NCI-H524 treated with DMSO at 0.1 percent for 48 hours (cell line): ENCODE data around the gene CNTNAP2.

Experiments
- DNase-seq: peaks from one replicate; lab custom pipeline; 2025; lab: John Stamatoyannopoulos, UW

Gene CNTNAP2

DNA sequence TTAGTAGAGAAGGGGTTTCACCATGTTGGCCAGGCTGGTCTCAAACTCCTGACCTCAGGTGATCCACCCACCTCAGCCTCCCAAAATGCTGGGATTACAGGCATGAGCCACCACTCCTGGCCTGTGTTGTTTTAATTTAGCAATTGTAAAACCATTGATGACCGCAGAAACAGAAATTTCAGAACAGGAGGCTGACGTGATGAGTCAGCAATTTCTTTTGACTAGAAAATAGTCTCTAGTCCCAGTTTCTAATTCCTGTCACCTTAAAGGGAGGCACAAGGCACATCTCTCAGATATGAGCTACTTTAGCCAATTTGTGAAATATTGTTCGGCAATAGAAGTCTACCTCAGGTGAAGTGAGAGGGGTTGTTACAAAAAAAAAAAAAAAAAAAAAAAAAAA, 2033.1 kb downstream of the CNTNAP2 start:
- no peak for DNase-seq

DNA sequence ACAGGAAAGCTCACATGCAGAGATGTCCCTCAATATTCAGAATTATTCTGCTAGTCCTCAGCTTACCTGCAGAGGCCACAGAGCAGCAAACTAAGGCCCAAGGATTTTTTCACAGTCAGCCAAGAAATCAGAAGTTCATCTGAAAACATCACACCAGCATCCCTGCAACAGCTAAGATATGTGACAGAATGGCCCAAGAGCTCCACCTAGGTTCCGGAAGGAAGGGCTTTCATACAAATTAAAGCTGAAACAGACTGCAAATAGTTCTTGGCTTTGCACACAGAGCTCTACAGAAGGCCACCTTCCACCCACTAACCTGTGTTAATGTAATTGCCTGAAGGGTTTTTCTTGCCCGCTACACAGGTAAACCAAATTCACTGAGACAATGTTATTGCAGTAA, 2035.2 kb downstream of the CNTNAP2 start:
- DNase-seq: no peak

DNA sequence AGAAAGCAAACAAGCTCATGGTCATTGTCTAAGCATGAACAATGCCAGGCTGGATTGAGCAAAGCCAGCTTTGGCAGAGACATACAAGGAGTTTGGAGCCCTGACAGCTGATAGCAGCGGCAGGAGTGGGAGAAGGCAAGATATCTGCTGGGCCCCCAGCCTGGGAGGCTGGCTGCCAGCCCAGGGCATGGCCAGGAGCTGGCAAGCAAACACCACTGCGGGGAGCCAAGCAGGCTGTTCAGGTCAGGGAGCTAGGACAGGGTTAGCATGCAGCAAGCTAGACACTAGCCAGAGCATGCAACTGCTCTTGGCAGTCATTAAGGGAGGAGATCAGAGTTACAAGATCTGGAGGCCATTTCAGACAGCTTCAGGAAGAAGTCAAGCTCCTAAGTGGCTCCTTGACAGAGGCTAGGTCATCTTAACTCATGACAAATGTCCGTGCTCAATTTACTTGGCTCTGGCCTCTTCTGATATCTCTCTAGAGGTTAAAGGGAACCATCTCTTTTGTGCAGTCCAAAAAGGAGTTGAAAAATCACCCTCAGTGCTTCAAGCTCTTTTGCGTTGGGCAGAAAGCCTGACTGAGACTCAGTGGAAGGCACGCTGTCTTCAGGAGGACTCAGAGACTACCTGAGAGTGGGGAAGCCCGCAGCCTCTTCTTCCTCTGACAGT, 2037.1 kb downstream of the CNTNAP2 start:
- no peak for DNase-seq

DNA sequence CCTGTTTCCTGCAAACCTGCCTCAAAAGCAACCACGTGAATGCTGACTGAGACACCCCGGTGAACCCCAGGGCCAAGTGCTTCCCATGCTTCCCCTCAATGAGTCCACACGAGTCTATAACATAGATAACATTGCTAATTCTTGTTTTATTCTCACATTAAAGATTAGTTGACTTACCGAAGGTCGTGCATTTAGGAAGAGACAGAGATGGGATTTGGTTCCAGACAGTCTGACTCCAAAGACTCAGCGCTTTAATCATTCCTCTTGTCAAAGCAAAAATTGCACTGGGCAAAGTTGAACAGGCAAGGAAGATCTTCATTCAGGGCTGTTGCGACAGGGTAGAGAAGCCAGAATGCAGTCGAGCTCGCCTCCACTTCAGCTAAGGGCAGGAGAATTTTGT, 2038.4 kb downstream of the CNTNAP2 start:
- no peak for DNase-seq

DNA sequence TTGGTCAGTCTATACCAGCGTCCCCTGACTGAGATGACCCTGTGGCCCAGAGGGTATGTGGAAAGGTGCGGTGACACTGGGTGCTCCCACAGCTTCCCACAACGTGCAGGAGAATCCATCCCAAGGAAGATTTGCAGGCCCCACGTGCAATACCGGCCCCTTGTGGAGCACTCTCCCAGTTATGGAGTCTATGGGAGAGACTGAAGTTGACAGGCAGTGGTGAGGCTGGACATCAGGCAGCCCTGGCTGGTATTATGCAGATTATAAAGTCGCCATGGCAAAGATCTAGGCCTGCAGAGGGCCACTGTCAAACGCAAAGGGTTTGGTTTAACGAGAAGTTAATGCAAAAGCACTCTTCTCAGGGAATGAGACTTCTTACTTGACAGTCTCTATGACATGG, 2039.2 kb downstream of the CNTNAP2 start:
- DNase-seq: no peak

DNA sequence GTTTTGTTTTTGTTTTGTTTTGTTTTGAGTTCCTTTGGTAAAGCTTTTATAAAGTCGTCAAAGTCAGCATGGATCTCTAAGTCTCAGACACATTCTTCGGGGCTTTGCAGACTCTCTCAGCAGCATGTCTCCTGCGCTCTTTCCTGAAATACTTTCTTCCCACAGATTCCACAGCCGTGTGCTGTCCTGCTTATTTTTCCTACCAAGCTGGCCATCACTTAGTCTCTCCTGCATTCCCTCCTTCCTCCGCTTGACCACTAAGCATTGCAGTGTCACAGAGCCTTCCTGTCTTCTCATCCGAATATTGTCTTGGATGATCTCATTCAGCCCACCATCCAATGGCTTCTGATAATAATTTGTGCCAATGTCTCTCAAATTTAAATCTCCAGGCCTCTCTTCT, 2039.6 kb downstream of the CNTNAP2 start:
- no peak for DNase-seq

DNA sequence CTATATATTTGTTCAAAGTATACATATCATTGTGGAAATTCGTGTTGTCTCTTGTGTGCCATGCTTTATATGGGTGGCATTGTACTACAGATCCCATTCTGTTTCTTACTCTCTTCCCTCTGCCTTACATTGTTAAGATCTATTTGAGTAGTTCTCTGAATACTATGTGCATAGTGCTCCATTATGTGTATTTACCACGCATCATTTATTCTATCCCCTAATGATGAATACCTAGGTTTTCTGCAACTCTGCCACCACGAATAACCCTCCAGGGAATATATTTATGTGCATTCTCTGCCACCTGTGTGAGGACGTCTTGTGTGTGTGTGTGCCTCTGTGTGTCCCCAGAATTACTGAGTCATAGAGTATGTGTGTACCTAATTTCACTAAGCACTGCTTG, 2042.7 kb downstream of the CNTNAP2 start:
- no peak for DNase-seq

DNA sequence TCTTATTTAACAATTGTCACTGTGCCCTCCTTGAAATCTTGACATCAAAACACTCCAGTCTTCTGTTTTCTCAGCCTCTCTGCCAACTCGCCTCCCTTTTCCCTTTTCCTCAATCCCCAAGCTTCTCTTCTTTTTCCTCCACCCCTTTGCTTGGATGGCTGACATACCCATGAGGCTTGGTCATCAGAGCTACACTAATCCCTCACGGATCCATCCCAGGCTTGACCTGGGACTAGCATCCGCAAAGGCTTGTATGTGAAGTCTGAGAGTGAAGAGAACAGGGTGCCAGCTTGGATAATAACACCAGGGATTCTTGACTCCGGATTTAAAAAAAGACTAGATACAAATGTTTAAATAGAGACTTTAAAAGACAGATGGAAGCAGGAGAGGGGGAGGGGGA, 2045.2 kb downstream of the CNTNAP2 start:
- no peak for DNase-seq

DNA sequence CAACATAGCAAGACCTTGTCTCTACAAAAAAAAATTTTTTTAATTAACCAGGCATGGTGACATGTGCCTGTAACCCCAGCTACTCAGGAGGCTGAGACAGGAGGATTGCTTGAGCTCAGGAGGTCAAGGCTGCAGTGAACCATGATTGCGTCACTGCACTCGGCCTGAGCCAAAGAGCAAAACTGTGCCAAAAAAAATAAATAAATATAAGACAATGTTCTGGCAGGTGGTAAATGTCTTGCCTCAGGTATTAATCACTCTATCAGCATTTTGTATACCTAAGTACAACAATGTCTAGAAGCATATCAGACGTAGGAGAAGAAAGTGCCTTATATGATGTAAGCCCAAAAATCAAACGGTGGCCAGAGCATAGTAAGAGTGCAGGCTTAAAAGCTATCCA, 2046.2 kb downstream of the CNTNAP2 start:
- no peak for DNase-seq

DNA sequence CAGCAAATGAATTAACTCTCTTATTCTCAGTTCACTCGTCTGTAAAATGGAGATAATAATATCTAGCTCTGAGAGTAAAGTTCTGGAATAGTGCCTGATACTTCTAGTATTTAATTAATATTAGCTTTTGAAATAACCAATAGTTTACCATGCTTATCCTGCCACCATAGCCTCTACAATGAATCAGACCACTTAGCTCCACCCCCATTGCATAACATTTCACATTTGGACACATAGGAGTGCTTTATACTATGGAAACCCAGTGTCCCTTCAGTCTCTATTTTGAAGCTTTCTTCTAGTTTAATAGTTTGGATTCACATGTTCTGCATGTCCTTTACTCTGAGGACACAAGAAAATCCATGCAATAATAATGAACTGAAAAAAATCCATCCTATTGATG, 2046.6 kb downstream of the CNTNAP2 start:
- DNase-seq: no peak

DNA sequence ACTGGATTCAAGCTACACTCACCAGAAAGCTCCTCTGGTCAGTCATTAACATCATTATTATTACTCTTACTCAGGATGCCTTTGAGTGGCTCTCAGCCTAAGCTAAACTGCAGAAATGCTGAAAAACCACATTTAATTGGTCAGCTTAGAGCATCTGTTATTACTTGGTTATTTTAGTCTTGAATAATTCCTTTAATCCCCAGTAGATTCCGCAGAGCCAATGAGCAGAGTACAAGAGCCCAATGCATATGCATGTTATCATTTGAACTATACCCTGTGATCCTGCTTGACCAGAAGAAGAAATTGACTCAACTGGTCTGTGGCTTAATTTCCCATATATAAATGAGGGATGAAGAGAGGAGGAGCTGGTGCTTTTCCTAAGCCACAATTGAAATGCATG, 2056.3 kb downstream of the CNTNAP2 start:
- peak; percentile 72 for DNase-seq

DNA sequence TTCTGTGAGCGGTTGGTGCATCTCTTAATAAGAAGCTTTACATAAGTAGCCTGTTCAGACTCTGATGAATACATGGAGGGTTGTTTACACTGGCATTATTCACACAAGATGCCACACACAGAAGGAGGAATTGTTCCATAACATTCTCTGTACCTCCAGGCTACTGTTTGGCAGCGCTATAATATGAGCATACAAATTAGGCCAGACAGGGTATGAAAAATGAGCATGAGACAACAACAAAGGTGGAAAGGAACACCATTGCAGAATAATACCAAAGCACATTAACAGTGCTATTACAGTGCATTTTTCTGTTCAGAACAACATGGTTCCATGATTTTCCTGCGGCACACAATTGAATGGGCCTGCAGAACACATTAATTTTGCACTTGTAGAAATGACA, 2056.8 kb downstream of the CNTNAP2 start:
- DNase-seq: peak; percentile 58

DNA sequence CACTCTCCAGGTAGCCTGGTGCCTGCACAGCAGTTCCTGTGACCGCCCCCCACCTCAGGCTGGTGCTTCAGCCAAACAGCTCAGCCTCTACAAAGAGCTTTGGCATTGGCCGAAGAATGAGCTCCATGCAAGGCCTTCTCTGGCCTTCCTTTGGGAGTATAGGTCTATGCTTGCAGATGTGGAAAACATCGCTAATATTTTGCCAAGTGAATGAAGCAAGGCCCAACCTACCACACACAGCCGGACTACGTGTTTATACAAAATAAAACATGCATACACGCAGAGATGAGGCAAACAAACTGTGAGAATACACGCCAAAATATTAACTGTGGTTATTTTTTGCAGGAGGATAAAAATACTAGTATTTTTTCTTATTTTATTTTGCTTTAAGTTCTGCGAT, 2057.8 kb downstream of the CNTNAP2 start:
- DNase-seq: no peak

DNA sequence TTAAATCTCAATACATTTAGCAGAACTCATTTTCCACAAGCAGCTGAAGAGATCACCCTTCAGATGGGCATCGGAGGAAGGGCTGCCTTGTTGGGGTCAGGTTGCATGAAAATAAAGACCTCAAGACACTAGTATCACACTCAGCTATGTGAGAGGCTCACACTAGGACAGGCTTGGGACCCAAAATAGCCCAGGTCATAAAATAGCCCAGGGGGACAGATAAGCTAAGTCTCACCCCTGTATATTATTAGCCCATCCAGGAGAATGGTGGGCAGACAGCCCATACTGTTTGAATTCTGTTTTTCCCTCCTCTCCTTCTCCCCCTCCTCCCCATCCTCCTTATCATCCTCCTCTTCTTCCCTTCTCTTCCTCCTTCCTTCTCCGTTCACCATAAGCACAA, 2058.9 kb downstream of the CNTNAP2 start:
- no peak for DNase-seq

DNA sequence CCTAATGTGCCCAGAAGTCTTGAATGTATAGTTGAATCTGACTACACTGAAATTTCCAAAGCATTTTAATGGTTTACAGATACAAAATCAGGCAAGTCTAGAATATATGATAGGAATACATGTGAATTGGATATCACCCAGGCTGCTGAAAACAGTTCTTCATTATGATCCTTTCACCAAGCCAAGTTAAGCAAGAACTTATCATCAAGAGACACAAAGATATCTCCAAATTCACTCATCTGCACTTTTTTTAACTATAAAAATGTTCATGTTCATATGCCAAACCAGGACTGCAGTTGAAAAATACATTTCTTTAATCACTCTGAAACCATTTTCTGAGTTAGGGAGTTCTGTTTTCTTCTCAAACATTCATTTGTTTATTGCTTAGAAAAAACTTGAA, 2061.4 kb downstream of the CNTNAP2 start:
- no peak for DNase-seq

DNA sequence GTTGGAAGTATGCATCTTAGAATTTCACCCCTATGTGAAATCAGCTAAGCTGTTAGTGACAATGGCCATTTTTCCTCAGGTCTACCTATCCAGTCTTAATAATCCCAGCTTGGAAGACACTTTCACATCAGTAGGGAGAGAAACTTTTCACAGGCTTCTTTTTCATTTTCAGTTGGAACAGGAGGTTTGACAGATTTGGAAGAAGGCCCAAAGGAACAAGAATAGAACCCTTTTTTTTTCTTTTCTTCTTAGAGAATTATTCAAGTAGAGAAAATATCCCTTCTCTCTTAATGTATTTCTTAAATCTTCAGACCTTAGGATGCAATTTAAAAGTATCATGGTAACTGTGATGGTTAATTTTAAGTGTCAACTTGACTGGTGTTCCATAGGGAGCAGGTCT, 2063.5 kb downstream of the CNTNAP2 start:
- no peak for DNase-seq

DNA sequence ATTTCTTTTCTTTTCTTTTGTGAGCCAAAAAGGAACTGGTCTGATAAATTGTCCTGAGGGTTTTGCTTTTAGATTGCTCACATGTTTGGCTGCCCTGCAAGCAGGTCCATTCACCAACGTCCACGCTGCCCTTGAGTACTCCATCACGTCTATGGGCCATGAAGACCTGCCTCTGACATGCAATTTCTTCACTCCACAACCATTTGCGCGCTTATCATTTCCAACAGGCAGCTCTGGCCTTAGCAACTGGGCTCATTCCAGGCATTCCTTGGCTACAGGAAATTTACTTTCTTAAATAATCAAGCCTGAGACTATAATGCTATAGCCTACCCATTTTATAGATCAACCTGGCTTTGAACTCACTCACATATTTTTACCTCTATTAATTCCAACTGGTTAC, 2065.7 kb downstream of the CNTNAP2 start:
- DNase-seq: no peak

DNA sequence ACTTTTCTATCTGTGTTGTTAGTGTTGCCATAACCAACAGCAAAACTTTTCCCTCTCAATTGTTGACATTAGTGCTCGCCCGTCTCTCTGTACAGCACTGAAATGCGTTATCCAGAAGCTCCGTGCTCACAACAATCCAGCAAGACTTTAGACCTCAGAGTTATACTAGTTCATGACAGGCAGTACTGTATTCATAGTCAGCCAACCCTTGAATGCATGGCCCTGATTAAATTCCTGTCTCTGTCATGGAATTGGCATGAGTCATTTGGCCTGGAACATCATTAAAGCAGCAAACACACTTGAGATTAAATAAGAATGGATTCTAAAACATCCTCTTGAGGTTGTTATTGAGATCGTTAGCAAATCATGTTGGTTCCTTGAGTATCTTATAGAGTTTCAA, 2068.4 kb downstream of the CNTNAP2 start:
- DNase-seq: no peak

DNA sequence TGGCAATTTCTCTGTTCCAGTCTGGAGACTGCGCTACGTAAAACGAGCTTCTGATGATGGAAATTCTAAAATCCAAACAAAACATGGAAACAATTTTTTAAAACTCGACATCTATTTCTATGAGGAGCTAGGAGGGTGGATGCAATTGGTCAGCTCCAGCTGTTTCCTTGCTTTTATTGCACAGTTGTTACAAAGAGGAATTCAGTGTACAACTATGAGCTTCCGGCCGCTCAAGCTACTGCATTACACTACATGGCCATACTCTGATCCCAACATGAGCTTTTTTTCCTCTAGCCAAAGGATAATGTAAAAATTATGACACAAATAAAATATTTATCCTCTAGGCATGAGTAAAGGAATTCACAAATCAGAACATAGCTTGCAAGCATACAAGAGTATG, 2070.9 kb downstream of the CNTNAP2 start:
- no peak for DNase-seq

DNA sequence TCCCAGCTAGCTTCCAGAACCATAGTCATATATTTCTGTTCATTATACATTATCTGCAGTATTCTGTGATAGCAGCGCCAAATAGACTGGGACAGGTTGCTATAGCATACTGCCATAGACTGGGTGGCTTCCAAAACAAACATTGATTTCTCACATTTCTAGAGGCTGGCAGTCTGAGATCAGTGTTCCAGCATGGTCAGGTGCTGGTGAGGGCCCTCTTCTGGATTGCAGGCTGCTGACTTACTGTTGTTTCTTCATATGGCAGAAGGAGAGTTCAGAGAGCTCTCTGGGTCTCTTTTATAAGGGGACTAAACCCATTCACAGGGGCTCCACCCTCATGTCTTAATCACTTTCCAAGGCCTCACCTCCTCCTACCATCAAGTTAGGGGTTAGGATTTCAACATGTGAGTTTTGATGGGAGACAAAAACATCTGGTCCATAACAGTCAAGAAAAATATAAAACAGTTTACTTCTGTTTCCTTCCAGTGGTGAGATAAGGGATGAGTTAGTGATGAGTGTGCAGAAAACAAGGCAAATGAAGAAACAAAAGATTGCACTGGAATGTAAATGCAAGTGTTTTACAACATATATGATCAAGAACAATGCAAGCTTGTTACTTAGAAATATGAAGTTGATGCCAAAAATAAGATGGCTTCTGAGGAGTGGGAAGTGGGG, 2074.9 kb downstream of the CNTNAP2 start:
- no peak for DNase-seq

DNA sequence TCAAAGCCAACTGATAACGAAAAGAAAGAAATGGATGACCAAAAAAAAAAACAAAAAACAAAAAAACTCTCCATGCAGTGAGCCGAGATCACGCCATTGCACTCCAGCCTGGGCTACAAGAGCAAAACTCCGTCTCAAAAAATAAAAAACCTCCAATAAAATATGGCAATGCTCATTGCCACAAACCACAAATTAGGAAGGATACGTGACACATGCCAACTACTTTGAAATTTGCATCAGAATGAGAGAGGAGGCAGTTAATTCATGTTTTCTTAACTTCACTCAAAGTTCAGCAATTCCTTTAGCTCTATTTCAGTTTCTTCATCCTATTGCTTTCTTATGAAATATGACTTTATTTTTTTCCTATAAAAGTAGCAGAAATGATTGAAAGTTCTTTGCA, 2075.9 kb downstream of the CNTNAP2 start:
- no peak for DNase-seq

DNA sequence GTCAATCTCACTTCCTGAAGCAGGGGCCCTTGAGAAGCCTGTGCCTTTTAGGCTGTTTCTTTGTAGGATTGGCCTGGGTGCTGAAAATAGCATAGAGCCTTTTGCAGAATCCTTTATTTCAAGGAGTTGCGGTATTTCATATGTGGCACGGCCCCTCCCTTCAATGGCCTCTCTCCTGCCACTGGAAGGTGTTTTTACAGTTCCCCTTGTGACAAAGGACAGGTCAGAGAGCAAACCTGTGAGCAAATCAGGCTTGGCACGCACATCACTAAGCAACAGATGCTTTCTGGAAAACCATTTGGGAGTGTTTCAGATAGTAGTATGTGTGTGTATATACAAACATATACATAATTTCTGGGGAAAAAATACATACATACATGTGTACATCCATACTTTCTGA, 2085.4 kb downstream of the CNTNAP2 start:
- no peak for DNase-seq

DNA sequence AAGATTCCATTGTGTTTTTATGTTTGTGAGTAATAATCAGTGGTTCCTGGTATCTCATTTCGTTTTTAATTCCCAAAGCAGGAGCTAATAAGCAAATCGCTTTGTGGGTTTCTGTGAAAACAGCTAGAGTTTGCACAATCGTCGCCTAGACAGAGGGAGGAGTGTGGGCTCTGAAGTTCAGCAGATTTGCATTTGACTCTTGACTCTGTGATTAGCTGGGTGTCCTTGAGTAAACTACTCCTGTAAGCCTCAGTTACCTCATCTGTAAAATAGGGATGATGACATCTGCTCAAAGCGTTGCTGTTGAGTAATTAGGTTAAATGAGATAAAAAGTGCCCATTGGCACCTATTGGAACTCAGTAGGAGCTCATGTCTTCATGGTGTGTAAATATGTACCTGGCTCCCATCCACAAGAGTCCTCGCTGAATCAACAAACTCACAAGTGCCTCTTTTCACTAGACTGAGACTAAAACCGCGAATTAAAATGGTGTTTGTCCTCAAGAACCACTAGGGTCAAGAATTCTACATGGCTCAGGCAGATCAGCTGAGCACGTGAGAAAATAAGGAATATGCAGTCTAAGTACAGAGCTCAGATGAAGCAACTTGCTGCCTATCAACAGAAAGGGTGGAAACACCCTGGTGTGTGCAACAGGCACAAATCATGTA, 2088.2 kb downstream of the CNTNAP2 start:
- DNase-seq: no peak
